GM12874 (cell line): ENCODE measurements around the gene RPS10.

Experiments
- CTCF ChIP-seq: IDR thresholded peaks from 2 replicates; pipeline ENCODE4 v1.5.1; 2011; ENCODE audit warnings: low read depth, mild to moderate bottlenecking, control low read depth, low read length, moderate library complexity; ENCODE audit not compliant: insufficient read depth

RPS10 gene

GRCh38 chr6:34390531-34391472 lies 35.1 kb downstream of the RPS10 start:
- TF ChIP-seq CTCF: no peak

GRCh38 chr6:34389034-34389433 lies 36.8 kb downstream of the RPS10 start:
- TF ChIP-seq CTCF: no peak

GRCh38 chr6:34388421-34388820 lies 37.4 kb downstream of the RPS10 start:
- no peak for TF ChIP-seq CTCF

- no peak for TF ChIP-seq CTCF
Measured at GRCh38 chr6:34386316-34387137, 39.3 kb downstream of the RPS10 start.

- TF ChIP-seq CTCF: no peak
Measured at GRCh38 chr6:34385793-34386195, 40.1 kb downstream of the RPS10 start.

GRCh38 chr6:34384321-34385153 lies 41.3 kb downstream of the RPS10 start:
- no peak for TF ChIP-seq CTCF
